GM19455 (cell line): ENCODE data around the gene ENTREP3.

ENCODE experiments used
- ATAC-seq: cut with Tn5 transposase; IDR thresholded peaks from one replicate; pipeline ENCODE4 v1.9.1; 2021; ENCODE audit not compliant: unreplicated experiment

Gene ENTREP3

DNA sequence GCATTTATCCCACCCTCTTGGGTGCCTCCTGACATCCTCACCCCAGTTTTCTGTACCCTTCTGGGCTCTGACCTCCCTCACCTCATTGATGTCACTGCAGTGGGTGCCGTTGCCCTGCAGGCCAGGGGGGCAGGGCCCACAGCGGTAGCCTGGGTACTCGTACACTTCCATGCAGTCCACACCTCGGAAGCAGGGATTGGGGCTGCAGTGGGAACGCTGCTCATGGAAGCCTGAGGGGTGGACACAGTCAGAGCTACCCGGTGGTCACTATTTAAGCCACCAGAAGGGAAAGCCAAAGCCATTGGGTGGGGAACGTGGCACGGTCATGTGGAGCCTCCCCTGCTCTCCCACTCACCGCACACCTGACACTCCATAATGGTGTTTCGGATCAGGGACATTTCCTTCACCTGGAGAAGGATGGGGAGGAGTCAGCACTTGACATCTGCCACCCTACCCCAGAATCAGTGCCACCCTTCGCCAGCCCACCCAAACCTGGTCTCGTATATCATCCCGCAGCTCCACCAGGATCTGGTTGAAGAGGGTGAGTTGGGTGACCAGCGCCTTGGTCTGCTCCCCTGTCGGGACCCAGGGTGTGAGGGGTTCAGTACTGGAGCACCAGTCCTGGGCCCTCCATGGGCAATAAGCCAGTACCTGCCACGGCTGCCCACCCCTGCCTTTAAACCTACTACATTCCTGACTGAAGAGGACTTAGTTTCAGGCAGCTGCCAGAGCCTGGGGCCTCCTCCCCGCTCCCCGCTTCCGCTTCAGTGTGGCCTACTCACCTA, 52.4 kb downstream of the ENTREP3 start:
- ATAC-seq = no peak

DNA sequence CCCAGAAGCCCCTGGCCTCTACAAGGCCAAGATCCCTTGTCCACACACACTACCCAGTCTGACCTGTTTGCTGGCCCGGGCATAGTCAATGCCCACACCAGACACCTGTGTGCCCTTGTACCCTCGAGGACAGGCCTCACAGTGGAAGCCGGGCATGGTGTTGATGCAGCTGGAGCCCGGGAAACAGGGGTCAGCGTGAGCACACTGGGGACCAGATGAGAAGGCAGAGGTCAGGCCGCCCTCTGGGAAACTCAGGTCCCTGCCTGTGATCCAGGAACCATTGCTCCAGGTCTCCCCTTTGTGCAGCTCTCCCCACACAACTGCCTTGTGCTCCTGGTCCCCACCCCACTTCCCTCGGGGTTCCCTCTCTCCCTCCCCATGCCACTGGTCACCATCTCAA, 53.1 kb downstream of the ENTREP3 start:
- no peak for ATAC-seq

DNA sequence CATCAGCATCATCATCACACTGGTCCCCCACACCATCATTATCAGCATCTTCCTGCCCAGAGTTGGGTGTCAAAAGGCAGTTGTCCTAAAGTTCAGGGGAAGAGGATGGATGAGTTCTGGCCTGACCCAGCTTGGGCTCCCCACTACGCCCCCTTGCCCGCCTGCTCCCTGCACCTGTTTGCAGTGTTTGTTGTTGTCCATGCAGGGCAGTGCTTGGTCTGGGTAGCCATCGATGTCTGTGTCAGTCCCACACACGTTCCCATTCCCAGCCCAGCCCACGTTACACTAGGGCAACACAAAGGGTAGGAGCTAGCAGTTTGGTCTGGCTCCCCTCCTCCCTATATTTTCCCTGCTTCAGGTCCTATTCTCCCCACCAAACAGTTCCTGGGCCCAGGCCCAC, 54.4 kb downstream of the ENTREP3 start:
- ATAC-seq = no peak

DNA sequence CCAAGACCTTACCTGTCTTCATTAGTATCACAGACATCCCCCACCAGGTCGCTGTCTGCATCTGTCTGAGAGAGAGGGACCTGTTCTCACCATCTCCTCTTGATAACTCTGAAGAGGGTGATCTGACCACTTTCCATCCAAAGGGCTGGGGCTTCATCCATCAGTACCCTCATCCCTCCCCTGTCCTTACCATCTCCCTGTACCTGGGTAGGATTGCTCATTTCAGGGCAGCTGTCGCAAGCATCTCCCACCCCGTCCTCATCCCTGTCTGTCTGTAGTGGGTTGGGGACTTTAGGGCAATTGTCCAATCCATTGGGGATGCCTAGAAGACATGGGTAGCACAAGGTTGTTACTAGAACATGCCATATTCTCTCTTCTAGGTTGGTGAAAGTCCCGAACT, 55.5 kb downstream of the ENTREP3 start:
- no peak for ATAC-seq

DNA sequence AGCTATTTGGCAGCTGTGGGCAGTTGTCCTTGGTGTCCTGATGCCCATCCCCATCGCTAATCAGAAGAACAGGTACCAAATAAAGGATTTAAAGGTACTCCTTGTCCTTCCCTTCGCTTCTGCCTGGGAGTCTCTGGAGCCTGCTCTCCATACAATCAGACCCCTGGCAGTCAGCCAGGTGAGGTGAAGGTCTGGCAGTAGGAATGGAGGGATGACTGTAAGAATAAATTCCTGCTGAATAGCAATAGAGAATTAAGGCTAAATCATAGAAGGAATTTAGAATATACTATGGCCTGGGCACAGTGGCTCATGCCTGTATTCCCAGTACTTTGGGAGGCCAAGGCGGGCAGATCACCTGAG, 56.8 kb downstream of the ENTREP3 start:
- no peak for ATAC-seq

DNA sequence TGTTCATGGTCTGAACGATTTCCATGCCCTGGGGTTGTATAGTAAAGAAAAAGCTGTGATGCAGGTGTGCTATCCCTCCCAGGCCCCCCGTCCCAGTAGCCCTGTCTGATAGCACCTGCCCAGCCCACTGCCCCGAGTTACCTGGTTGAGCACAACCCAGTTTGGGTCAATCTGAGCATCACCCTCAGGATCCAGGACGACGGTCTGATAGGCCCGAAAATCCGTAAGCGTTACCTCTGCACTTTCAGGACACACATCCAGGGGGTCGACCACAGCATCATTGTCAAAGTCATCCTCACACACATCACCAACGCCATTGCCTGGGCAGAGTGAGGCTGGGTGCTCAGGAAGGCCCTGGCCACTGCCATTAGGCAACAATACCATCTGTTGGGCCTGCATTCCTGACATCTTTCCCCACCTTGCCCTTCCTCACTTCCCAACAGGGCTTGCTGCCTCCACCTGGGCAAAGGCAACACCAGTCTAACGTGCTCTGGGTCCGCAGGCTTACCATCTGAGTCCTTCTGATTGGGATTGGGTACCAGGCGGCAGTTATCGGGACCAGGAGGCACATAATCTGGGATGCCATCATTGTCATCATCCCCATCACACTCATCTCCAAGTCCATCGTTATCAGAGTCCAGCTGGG, 57.3 kb downstream of the ENTREP3 start:
- no peak for ATAC-seq
